ENCODE results near the gene DPH2. TPM values are rescaled to one million over a fixed set of nuclear protein-coding genes. Genes with fewer than 3 reads are reported as not detected.

The DPH2 gene
- total RNA-seq, 6 experiments from 2014 or later = 8.9 to 27.5 (median 12.0) TPM

DNA sequence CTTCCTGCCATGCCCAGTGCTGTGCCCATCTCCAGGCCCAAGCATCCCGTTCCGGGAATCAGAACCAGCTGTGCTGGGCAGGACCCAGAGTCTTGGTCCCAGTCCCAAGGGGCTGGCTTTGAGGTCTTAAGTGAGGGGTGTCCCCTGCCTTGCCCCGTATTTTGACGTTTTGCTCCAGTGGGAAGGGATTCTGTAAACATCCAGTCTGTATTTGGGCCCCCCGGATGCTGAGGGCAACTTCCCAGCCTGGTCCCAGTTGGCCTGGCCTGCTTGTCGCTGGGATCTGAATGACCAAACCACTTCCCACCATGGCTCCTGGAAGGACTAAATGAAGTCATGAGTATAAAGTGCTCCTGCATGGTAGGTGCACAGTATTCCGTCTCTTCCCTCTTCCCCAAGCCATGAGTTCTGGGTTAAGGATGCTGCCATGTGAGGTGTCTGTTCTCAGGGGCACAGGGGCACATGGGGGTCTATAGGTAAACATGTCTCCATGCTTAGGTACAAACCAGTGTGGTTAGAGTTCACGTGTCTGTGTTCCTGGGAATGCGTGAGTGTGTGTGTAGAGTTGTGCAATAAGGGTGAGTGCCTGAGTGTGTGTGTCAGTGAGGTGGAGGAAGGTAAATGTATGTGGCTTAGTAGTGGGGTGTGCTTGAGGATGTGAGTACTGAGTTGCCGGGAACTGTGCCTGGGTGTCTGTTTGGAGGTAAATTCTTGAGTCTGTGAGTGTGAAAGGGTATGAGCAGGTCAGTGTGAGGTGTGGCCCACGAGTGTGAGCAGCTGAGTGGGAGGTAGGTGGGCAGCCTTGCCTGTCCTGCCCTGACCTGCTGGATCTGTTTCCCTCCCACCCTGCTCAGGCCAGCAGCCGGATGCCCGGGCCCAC lies 10.7 kb downstream of the DPH2 start:
- Histone ChIP-seq H3K27ac (no peak overlapping the region), H3K36me3 (peaks cover 0 to 14% (median 5%) of the 10 kb centered on the region in 4 donors), H3K9me3 (no peaks in the 10 kb centered on the region), H3K4me3 (peak overlapping the region; percentile 70 to 71 (median 70)), H3K27me3 (no peaks in the 10 kb centered on the region), H3K4me1 (peaks cover 0 to 38% (median 13%) of the 10 kb centered on the region in 4 donors)
- WGBS (ENCODE audit: insufficient coverage, low coverage, low lambda C conversion rate, missing lambda C conversion rate) = 41% methylated on average over 3 of the region's 13 CpGs
- DNase-seq (peak in 1 of 3 donors; percentile 49), ATAC-seq (peak in 1 of 4 donors; percentile 7)
- intact Hi-C loops (cut with DNase I) = no loop called here
- TF ChIP-seq POLR2A (IDR thresholded peaks at IDR 0.05) = no peak
- TF ChIP-seq, protein P1, sequence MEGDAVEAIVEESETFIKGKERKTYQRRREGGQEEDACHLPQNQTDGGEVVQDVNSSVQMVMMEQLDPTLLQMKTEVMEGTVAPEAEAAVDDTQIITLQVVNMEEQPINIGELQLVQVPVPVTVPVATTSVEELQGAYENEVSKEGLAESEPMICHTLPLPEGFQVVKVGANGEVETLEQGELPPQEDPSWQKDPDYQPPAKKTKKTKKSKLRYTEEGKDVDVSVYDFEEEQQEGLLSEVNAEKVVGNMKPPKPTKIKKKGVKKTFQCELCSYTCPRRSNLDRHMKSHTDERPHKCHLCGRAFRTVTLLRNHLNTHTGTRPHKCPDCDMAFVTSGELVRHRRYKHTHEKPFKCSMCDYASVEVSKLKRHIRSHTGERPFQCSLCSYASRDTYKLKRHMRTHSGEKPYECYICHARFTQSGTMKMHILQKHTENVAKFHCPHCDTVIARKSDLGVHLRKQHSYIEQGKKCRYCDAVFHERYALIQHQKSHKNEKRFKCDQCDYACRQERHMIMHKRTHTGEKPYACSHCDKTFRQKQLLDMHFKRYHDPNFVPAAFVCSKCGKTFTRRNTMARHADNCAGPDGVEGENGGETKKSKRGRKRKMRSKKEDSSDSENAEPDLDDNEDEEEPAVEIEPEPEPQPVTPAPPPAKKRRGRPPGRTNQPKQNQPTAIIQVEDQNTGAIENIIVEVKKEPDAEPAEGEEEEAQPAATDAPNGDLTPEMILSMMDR (IDR thresholded peaks at IDR 0.05) = no peak

DNA sequence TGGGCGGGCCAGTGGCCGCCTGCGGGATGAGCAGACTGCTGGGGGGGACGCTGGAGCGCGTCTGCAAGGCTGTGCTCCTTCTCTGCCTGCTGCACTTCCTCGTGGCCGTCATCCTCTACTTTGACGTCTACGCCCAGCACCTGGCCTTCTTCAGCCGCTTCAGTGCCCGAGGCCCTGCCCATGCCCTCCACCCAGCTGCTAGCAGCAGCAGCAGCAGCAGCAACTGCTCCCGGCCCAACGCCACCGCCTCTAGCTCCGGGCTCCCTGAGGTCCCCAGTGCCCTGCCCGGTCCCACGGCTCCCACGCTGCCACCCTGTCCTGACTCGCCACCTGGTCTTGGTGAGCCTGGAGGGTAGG lies 11.3 kb downstream of the DPH2 start:
- Histone ChIP-seq H3K36me3 (peaks cover 0 to 14% (median 5%) of the 10 kb centered on the region in 4 donors), H3K4me1 (peaks cover 0 to 32% (median 10%) of the 10 kb centered on the region in 4 donors), H3K27ac (no peak overlapping the region), H3K27me3 (no peaks in the 10 kb centered on the region), H3K9me3 (no peaks in the 10 kb centered on the region), H3K4me3 (no peak overlapping the region)
- TF ChIP-seq, protein P1 (IDR thresholded peaks at IDR 0.05) = no peak
- TF ChIP-seq POLR2A (IDR thresholded peaks at IDR 0.05) = no peak
- 85% methylated on average over 7 of the region's 20 CpGs for whole genome bisulfite sequencing (ENCODE audit: insufficient coverage, low coverage, low lambda C conversion rate, missing lambda C conversion rate)
- intact Hi-C loops (cut with DNase I) = no loop called here
- ATAC-seq (no peak), DNase-seq (no peak)

DNA sequence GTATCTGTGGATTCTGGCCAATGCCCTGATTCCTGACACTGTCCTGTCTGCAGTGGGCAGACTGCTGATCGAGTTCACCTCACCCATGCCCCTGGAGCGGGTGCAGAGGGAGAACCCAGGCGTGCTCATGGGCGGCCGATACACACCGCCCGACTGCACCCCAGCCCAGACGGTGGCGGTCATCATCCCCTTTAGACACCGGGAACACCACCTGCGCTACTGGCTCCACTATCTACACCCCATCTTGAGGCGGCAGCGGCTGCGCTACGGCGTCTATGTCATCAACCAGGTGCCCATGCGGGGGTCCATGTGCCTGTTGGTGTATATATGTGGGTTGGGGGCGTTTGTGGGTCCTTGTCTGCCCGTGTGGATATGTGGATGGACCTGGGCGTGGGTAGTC lies 11.8 kb downstream of the DPH2 start:
- Histone ChIP-seq H3K27ac (no peak overlapping the region), H3K27me3 (no peaks in the 10 kb centered on the region), H3K4me1 (peaks cover 0 to 30% (median 7%) of the 10 kb centered on the region in 4 donors), H3K9me3 (no peaks in the 10 kb centered on the region), H3K4me3 (no peak overlapping the region), H3K36me3 (peaks cover 0 to 9% (median 5%) of the 10 kb centered on the region in 4 donors)
- WGBS (ENCODE audit: insufficient coverage, low coverage, low lambda C conversion rate, missing lambda C conversion rate) = no CpG with 5 or more reads among the region's 20 CpGs
- intact Hi-C loops (cut with DNase I) = no loop called here
- no peak for DNase-seq
- no peak for TF ChIP-seq POLR2A (IDR thresholded peaks at IDR 0.05)
- TF ChIP-seq, protein P1 (IDR thresholded peaks at IDR 0.05) = no peak
- no peak for ATAC-seq

GRCh38 chr1:43982241-43982640 lies 12.4 kb downstream of the DPH2 start:
- Histone ChIP-seq H3K27ac (no peak overlapping the region), H3K4me1 (peaks cover 0 to 30% (median 7%) of the 10 kb centered on the region in 4 donors), H3K36me3 (peaks cover 0 to 3% (median 1%) of the 10 kb centered on the region in 4 donors), H3K4me3 (no peak overlapping the region), H3K9me3 (no peaks in the 10 kb centered on the region), H3K27me3 (no peaks in the 10 kb centered on the region)
- WGBS (ENCODE audit: insufficient coverage, low coverage, low lambda C conversion rate, missing lambda C conversion rate) = 94% methylated on average over 2 of the region's 8 CpGs
- DNase-seq (no peak), ATAC-seq (no peak)
- TF ChIP-seq, protein P1 (IDR thresholded peaks at IDR 0.05) = no peak
- intact Hi-C loops (cut with DNase I) = no loop called here

Data from right lobe of liver (tissue), 6 donors.